ENCODE data around the gene CRYBG2. TPM values are rescaled to one million over a fixed set of nuclear protein-coding genes. Genes with fewer than 3 reads are reported as not detected.

The CRYBG2 gene
- total and polyA plus RNA-seq, 10 of the 15 experiments (the other 5 are each of a cell fraction or from before 2014, with no cell fraction given): 0.03 to 1.2 (median 0.11) TPM; not detected in 4

DNA sequence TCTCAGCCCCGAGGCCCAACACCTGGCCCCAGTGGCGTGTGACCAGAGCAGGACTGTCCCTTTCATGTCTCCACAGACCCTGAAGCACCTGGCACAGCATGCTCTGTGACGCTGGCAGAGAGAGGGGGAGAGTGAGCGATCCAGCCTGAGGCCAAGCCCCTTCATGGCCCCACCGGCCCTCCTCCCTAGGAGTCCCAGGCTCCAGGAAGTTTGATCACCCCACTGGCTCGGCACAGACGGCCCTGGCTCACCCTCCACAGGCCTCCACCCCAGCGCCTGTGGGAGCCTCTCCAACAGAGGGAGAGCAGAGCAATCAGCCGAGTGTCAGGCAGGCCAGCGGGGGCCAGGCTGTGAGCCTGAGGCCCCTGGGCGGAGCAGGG is 63.1 kb downstream of the CRYBG2 start:
- H3K36me3 ChIP-seq (ENCODE audit: control insufficient read depth in 2 of 2, insufficient read depth in 2 of 2, low read length in 1 of 2): no peaks in the 10 kb centered on the region
- no peaks in the 10 kb centered on the region for H4K20me1 ChIP-seq (ENCODE audit: control insufficient read depth, insufficient read depth)
- SMC1A ChIA-PET (ENCODE audit: uncharacterized antibody, unreplicated experiment): interaction anchor here (11.1 kb wide), 1 partner anchor 30 kb away, joined by 474 read pairs; the partner anchor contains the start of gene CD52
- peak overlapping the region; percentile 86 for H3K27ac ChIP-seq (ENCODE audit: control insufficient read depth, insufficient read depth)
- RAD21 ChIA-PET (ENCODE audit: unreplicated experiment): interaction anchor here (2.8 to 8.7 kb wide), 2 partner anchors 17 to 28 kb away, joined by 17 to 477 read pairs; partner anchors contain the start of genes CD52 and UBXN11
- no peak overlapping the region for H3K4me3 ChIP-seq
- in situ Hi-C loops (cut with MboI): no loop called here
- FAIRE-seq (no peak), ATAC-seq (no peak), DNase-seq (ENCODE audit: low read depth, low spot score) (no peak)
- intact Hi-C loops (cut with micrococcal nuclease; ENCODE audit: unreplicated experiment): no loop called here
- peaks cover 55% of the 10 kb centered on the region for H3K4me1 ChIP-seq (ENCODE audit: control insufficient read depth, insufficient read depth, low read length)
- peak overlapping the region; percentile 42 for H3K9ac ChIP-seq (ENCODE audit: control insufficient read depth, insufficient read depth, low read length)
- TF ChIP-seq TCF12 (IDR thresholded peaks at IDR 0.05; ENCODE audit: low read depth, low read length) (peak; percentile 34; the same call in 1 of the 2 replicates), EP300 (IDR thresholded peaks at IDR 0.05; ENCODE audit: borderline replicate concordance in 1 of 2, control insufficient read depth in 1 of 2, low read depth in 2 of 2, low read length in 2 of 2) (no peak)
- H3K9me3 ChIP-seq (replicated peaks; ENCODE audit: control insufficient read depth, insufficient read depth, low read length): no peaks in the 10 kb centered on the region
- 58% methylated on average over 11 of the region's 11 CpGs for WGBS (ENCODE audit: insufficient coverage, insufficient replicate concordance, low lambda C conversion rate, missing lambda C conversion rate)
- H3K79me2 ChIP-seq (ENCODE audit: control insufficient read depth, insufficient read depth, low read length): no peaks in the 10 kb centered on the region
- no peaks in the 10 kb centered on the region for H3K27me3 ChIP-seq (replicated peaks in 1 of 2; ENCODE audit: control insufficient read depth in 2 of 2, insufficient read depth in 2 of 2, low read length in 1 of 2)
- BruUV-seq (replicated peaks): no TSS peak
- H3K4me2 ChIP-seq (ENCODE audit: control insufficient read depth, insufficient read depth): peak overlapping the region; percentile 66; the same call in 1 of the 2 replicates
- POLR2A ChIA-PET: interaction anchor here (0.5 to 9.2 kb wide), 3 partner anchors 16 to 576 kb away, joined by 3 to 253 read pairs (median 30); partner anchors contain the start of genes CD52 and UBXN11
- CTCF ChIA-PET: interaction anchor here (7.8 to 18.0 kb wide), 4 partner anchors 15 to 126 kb away, joined by 89 to 879 read pairs (median 94); partner anchors contain the start of gene CD52
- peak overlapping the region; percentile 70 for H2AFZ ChIP-seq (ENCODE audit: control insufficient read depth, low read depth, low read length)

DNA sequence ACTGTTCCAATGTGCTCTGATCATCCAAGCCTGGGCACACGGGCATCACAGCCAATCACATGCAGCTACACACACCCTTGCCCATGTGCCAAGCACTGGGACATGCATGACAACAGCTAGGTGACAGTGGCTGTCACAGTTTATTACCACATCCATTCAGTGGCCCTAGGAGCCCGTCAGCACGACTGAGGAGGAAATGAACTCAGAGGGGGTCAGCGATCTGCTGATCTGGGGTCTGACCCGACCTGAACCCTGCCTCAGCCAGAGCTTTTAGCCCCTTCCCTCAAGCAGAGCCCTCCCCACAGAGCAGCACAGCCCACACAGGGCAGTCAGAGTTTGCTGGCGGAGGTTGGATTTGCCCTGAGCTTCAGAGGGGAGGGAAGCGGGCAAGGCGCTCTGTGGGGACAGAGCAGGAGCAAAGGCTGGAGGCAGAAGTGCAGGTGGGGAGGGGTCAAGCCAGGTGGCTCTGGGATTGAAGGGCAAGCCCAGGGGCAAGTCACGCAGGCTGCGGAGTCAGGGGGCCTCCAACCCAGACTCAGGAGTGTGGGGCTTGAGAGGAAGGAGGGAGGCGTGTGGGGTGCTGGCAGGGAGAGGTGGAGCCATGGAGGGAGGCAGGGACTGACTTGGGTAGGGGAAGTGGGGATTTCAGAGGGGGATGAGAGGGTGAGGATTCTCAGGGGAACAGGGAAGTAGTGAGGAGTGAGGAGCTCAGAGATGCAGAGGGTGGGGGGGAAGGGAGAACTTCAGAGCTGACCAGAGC is 63.6 kb downstream of the CRYBG2 start:
- H3K4me1 ChIP-seq (ENCODE audit: control insufficient read depth, insufficient read depth, low read length): peaks cover 59% of the 10 kb centered on the region
- no peak overlapping the region for H3K4me3 ChIP-seq
- POLR2A ChIA-PET: interaction anchor here (0.5 to 9.2 kb wide), 5 partner anchors 16 to 576 kb away, joined by 3 to 253 read pairs (median 7); partner anchors contain the start of genes CD52, PAFAH2 and UBXN11
- peak overlapping the region; percentile 70 for H2AFZ ChIP-seq (ENCODE audit: control insufficient read depth, low read depth, low read length)
- peak overlapping the region; percentile 66 for H3K4me2 ChIP-seq (ENCODE audit: control insufficient read depth, insufficient read depth)
- no peaks in the 10 kb centered on the region for H3K27me3 ChIP-seq (replicated peaks in 1 of 2; ENCODE audit: control insufficient read depth in 2 of 2, insufficient read depth in 2 of 2, low read length in 1 of 2)
- H3K36me3 ChIP-seq (ENCODE audit: control insufficient read depth in 2 of 2, insufficient read depth in 2 of 2, low read length in 1 of 2): no peaks in the 10 kb centered on the region
- RAD21 ChIA-PET (ENCODE audit: unreplicated experiment): interaction anchor here (2.6 to 8.7 kb wide), 3 partner anchors 14 to 28 kb away, joined by 9 to 477 read pairs (median 17); partner anchors contain the start of genes CD52 and UBXN11
- in situ Hi-C loops (cut with MboI): no loop called here
- no peaks in the 10 kb centered on the region for H4K20me1 ChIP-seq (ENCODE audit: control insufficient read depth, insufficient read depth)
- SMC1A ChIA-PET (ENCODE audit: uncharacterized antibody, unreplicated experiment): interaction anchor here (0.5 to 11.1 kb wide), 4 partner anchors 10 to 143 kb away, joined by 3 to 474 read pairs (median 12); partner anchors contain the start of genes CD52 and SH3BGRL3
- ATAC-seq (no peak), FAIRE-seq (no peak), DNase-seq (ENCODE audit: low read depth, low spot score) (no peak)
- WGBS (ENCODE audit: insufficient coverage, insufficient replicate concordance, low lambda C conversion rate, missing lambda C conversion rate): 48% methylated on average over 11 of the region's 11 CpGs
- H3K27ac ChIP-seq (ENCODE audit: control insufficient read depth, insufficient read depth): peak overlapping the region; percentile 86
- no peaks in the 10 kb centered on the region for H3K9me3 ChIP-seq (replicated peaks; ENCODE audit: control insufficient read depth, insufficient read depth, low read length)
- intact Hi-C loops (cut with micrococcal nuclease; ENCODE audit: unreplicated experiment): no loop called here
- H3K9ac ChIP-seq (ENCODE audit: control insufficient read depth, insufficient read depth, low read length): peak overlapping the region; percentile 42
- no peaks in the 10 kb centered on the region for H3K79me2 ChIP-seq (ENCODE audit: control insufficient read depth, insufficient read depth, low read length)
- CTCF ChIA-PET: interaction anchor here (1.9 to 18.0 kb wide), 6 partner anchors 14 to 126 kb away, joined by 13 to 879 read pairs (median 91); partner anchors contain the start of genes CD52, CEP85 and UBXN11
- BruUV-seq (replicated peaks): no TSS peak
- TF ChIP-seq TCF7 (IDR thresholded peaks at IDR 0.05; ENCODE audit: borderline replicate concordance) (no peak), BACH1 (IDR thresholded peaks at IDR 0.05; ENCODE audit: borderline replicate concordance) (no peak), TCF3 (IDR thresholded peaks at IDR 0.05; ENCODE audit: borderline replicate concordance, insufficient read depth, low read depth, low read length) (0 out of 2 replicates have a peak, but pooled peaks have one; percentile 35)
- TF ChIP-seq, protein P1, sequence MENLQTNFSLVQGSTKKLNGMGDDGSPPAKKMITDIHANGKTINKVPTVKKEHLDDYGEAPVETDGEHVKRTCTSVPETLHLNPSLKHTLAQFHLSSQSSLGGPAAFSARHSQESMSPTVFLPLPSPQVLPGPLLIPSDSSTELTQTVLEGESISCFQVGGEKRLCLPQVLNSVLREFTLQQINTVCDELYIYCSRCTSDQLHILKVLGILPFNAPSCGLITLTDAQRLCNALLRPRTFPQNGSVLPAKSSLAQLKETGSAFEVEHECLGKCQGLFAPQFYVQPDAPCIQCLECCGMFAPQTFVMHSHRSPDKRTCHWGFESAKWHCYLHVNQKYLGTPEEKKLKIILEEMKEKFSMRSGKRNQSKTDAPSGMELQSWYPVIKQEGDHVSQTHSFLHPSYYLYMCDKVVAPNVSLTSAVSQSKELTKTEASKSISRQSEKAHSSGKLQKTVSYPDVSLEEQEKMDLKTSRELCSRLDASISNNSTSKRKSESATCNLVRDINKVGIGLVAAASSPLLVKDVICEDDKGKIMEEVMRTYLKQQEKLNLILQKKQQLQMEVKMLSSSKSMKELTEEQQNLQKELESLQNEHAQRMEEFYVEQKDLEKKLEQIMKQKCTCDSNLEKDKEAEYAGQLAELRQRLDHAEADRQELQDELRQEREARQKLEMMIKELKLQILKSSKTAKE (IDR thresholded peaks at IDR 0.05; ENCODE audit: low read depth, poor library complexity, severe bottlenecking): no peak
- TF ChIP-seq, protein P2, sequence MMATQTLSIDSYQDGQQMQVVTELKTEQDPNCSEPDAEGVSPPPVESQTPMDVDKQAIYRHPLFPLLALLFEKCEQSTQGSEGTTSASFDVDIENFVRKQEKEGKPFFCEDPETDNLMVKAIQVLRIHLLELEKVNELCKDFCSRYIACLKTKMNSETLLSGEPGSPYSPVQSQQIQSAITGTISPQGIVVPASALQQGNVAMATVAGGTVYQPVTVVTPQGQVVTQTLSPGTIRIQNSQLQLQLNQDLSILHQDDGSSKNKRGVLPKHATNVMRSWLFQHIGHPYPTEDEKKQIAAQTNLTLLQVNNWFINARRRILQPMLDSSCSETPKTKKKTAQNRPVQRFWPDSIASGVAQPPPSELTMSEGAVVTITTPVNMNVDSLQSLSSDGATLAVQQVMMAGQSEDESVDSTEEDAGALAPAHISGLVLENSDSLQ (IDR thresholded peaks at IDR 0.05): no peak
- TF ChIP-seq, protein P3, sequence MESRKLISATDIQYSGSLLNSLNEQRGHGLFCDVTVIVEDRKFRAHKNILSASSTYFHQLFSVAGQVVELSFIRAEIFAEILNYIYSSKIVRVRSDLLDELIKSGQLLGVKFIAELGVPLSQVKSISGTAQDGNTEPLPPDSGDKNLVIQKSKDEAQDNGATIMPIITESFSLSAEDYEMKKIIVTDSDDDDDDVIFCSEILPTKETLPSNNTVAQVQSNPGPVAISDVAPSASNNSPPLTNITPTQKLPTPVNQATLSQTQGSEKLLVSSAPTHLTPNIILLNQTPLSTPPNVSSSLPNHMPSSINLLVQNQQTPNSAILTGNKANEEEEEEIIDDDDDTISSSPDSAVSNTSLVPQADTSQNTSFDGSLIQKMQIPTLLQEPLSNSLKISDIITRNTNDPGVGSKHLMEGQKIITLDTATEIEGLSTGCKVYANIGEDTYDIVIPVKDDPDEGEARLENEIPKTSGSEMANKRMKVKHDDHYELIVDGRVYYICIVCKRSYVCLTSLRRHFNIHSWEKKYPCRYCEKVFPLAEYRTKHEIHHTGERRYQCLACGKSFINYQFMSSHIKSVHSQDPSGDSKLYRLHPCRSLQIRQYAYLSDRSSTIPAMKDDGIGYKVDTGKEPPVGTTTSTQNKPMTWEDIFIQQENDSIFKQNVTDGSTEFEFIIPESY (IDR thresholded peaks at IDR 0.05): peak; percentile 43; the same call in 1 of the 2 replicates

All from GM12878 (cell line).